ENCODE results near the gene ADIG. TPM values are rescaled to one million over a fixed set of nuclear protein-coding genes. Genes with fewer than 3 reads are reported as not detected.

The ADIG gene
- total and polyA plus RNA-seq, 2 of the 13 experiments (the other 11 are each of a cell fraction or from before 2014, with no cell fraction given): 0.15 TPM; not detected in 1

DNA sequence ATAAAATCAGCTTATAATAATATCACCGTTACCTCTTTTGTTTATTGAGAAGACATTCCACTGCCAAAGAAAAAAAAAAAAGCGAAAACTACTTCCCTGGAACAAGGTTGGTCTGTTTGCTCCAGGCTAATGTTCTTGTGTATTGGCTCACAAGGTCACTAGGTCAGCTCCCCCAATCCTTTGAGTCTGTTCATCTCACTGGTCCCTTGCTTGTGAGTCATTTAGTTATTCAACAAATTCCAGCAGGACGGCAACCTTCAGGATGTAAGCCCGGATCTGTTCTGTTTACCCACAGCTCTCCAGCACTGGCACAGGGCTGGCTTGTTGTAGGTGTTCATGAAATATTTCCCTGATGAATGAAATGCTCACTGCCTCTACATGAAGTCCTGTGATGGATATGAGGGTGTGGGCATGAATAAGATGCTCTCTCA, 23.9 kb downstream of the ADIG start (continued):
- TF ChIP-seq ZNF615 (CRISPR knock-in tag; IDR thresholded peaks at IDR 0.05; ENCODE audit: borderline replicate concordance) (no peak; the same call in 1 of the 2 replicates), SOX13 (IDR thresholded peaks at IDR 0.05) (peak; percentile 87), SOX13 (CRISPR knock-in tag; conservative IDR thresholded peaks at IDR 0.05 in 1 of 2, IDR thresholded peaks at IDR 0.05 in 1 of 2) (peak in 1 of 2 experiments; percentile 93; a peak in 2 of 4 replicates), ZNF652 (CRISPR knock-in tag; IDR thresholded peaks at IDR 0.05; ENCODE audit: borderline replicate concordance, low read depth) (peak; percentile 68; the same call in 1 of the 2 replicates), TOPORS (CRISPR knock-in tag; IDR thresholded peaks at IDR 0.05) (no peak), RORA (CRISPR knock-in tag; IDR thresholded peaks at IDR 0.05) (no peak), SMARCC2 (IDR thresholded peaks at IDR 0.05) (no peak), KAT2B (IDR thresholded peaks at IDR 0.05; ENCODE audit: borderline replicate concordance, low read depth, low read length) (no peak), SIN3A (IDR thresholded peaks at IDR 0.05; ENCODE audit: borderline replicate concordance, low read depth, low read length) (no peak), ZFP36L1 (CRISPR knock-in tag; IDR thresholded peaks at IDR 0.05) (peak; percentile 92; the same call in 1 of the 2 replicates), RBAK (CRISPR knock-in tag; IDR thresholded peaks at IDR 0.05) (no peak), ZSCAN20 (CRISPR knock-in tag; IDR thresholded peaks at IDR 0.05; ENCODE audit: borderline replicate concordance) (no peak), ZNF468 (CRISPR knock-in tag; IDR thresholded peaks at IDR 0.05) (no peak), ZNF564 (CRISPR knock-in tag; IDR thresholded peaks at IDR 0.05) (no peak), ZZZ3 (CRISPR knock-in tag; IDR thresholded peaks at IDR 0.05; ENCODE audit: borderline replicate concordance) (no peak), ASH2L (IDR thresholded peaks at IDR 0.05; ENCODE audit: insufficient read length, low read depth, low read length) (peak; percentile 74), EP300 (IDR thresholded peaks at IDR 0.05; ENCODE audit: low read depth in 2 of 2, low read length in 2 of 2) (peak; percentile 59 to 95; a peak in 2 of 4 replicates), EP300 (CRISPR knock-in tag; IDR thresholded peaks at IDR 0.05; ENCODE audit: borderline replicate concordance) (peak; percentile 98), CEBPG (CRISPR knock-in tag; IDR thresholded peaks at IDR 0.05) (peak; percentile 89), ZNF572 (CRISPR knock-in tag; IDR thresholded peaks at IDR 0.05) (no peak), IKZF4 (CRISPR knock-in tag; IDR thresholded peaks at IDR 0.05; ENCODE audit: borderline replicate concordance, low read depth, not compliant biosample characterization) (no peak)
- TF ChIP-seq, protein P1, sequence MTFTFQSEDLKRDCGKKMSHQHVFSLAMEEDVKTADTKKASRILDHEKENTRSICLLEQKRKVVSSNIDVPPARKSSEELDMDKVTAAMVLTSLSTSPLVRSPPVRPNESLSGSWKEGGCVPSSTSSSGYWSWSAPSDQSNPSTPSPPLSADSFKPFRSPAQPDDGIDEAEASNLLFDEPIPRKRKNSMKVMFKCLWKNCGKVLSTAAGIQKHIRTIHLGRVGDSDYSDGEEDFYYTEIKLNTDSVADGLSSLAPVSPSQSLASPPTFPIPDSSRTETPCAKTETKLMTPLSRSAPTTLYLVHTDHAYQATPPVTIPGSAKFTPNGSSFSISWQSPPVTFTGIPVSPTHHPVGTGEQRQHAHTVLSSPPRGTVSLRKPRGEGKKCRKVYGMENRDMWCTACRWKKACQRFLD (CRISPR knock-in tag; IDR thresholded peaks at IDR 0.05; ENCODE audit: borderline replicate concordance): no peak
- TF ChIP-seq, protein P2, sequence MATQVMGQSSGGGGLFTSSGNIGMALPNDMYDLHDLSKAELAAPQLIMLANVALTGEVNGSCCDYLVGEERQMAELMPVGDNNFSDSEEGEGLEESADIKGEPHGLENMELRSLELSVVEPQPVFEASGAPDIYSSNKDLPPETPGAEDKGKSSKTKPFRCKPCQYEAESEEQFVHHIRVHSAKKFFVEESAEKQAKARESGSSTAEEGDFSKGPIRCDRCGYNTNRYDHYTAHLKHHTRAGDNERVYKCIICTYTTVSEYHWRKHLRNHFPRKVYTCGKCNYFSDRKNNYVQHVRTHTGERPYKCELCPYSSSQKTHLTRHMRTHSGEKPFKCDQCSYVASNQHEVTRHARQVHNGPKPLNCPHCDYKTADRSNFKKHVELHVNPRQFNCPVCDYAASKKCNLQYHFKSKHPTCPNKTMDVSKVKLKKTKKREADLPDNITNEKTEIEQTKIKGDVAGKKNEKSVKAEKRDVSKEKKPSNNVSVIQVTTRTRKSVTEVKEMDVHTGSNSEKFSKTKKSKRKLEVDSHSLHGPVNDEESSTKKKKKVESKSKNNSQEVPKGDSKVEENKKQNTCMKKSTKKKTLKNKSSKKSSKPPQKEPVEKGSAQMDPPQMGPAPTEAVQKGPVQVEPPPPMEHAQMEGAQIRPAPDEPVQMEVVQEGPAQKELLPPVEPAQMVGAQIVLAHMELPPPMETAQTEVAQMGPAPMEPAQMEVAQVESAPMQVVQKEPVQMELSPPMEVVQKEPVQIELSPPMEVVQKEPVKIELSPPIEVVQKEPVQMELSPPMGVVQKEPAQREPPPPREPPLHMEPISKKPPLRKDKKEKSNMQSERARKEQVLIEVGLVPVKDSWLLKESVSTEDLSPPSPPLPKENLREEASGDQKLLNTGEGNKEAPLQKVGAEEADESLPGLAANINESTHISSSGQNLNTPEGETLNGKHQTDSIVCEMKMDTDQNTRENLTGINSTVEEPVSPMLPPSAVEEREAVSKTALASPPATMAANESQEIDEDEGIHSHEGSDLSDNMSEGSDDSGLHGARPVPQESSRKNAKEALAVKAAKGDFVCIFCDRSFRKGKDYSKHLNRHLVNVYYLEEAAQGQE (IDR thresholded peaks at IDR 0.05; ENCODE audit: borderline replicate concordance in 1 of 2, low read depth in 1 of 2, low read length in 2 of 2): peak in 1 of 2 experiments; percentile 75; a peak in 2 of 4 replicates
- TF ChIP-seq, protein P3, sequence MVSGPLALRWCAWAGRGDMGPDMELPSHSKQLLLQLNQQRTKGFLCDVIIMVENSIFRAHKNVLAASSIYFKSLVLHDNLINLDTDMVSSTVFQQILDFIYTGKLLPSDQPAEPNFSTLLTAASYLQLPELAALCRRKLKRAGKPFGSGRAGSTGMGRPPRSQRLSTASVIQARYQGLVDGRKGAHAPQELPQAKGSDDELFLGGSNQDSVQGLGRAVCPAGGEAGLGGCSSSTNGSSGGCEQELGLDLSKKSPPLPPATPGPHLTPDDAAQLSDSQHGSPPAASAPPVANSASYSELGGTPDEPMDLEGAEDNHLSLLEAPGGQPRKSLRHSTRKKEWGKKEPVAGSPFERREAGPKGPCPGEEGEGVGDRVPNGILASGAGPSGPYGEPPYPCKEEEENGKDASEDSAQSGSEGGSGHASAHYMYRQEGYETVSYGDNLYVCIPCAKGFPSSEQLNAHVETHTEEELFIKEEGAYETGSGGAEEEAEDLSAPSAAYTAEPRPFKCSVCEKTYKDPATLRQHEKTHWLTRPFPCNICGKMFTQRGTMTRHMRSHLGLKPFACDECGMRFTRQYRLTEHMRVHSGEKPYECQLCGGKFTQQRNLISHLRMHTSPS (CRISPR knock-in tag; IDR thresholded peaks at IDR 0.05; ENCODE audit: low read depth): peak; percentile 95

All from HepG2 (cell line).